GM19463 (cell line): ENCODE data around the gene L3HYPDH.
A peak's percentile ranks its signal among the peaks of the same experiment; 100 is the strongest.
"Not testable (repeated sequence)": the region's sequence is repeated elsewhere in the genome, so short reads cannot be mapped to it uniquely, and the experiment has no call there.

Experiments
- ATAC-seq: cut with Tn5 transposase; IDR thresholded peaks from one replicate; pipeline ENCODE4 v1.9.1; 2021; ENCODE audit warnings: mild to moderate bottlenecking, moderate library complexity; ENCODE audit not compliant: unreplicated experiment

Gene L3HYPDH

GRCh38 chr14:59480166-59480565 is 4.0 kb downstream of the L3HYPDH start:
- no peak for ATAC-seq

DNA sequence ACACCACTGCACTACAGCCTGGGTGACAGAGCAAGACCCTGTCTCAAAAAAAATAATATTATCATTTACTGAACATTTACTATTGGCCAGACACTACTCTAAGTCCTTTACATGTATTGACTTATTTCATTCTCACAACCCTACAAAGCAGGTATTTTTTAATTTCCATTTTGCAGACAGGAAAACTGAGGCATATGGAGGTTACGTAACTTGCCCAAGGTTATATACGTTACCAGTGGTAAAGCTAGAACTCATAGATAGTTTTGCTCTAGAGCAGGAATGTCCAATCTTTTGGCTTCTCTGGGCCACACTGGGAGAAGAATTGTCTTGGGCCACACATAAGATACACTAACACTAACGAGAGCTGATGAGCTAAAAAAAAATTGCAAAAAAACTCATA is 5.7 kb downstream of the L3HYPDH start:
- no peak for ATAC-seq

- no peak for ATAC-seq
These were observed 8.5 kb downstream of the L3HYPDH start for GRCh38 chr14:59475709-59476108.

DNA sequence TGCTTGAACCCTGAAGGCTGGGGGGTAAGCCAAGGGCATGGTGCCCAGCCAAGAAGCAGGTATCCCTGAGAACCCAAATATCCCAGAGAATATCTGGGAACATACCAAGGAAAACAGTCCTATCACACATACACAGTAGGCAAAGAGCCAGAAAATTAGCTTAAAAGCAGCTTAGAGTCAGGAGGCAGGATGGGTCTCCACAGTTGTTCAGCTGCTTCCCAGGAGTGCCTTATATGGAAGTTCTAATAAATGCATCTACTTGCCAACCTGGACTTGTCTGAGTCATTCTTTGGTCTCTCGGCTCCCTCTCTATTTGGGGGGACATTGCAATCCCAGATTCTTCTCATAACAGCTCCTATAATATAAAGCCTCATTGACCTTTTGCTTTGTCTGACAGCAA is 10.0 kb downstream of the L3HYPDH start:
- ATAC-seq: no peak

DNA sequence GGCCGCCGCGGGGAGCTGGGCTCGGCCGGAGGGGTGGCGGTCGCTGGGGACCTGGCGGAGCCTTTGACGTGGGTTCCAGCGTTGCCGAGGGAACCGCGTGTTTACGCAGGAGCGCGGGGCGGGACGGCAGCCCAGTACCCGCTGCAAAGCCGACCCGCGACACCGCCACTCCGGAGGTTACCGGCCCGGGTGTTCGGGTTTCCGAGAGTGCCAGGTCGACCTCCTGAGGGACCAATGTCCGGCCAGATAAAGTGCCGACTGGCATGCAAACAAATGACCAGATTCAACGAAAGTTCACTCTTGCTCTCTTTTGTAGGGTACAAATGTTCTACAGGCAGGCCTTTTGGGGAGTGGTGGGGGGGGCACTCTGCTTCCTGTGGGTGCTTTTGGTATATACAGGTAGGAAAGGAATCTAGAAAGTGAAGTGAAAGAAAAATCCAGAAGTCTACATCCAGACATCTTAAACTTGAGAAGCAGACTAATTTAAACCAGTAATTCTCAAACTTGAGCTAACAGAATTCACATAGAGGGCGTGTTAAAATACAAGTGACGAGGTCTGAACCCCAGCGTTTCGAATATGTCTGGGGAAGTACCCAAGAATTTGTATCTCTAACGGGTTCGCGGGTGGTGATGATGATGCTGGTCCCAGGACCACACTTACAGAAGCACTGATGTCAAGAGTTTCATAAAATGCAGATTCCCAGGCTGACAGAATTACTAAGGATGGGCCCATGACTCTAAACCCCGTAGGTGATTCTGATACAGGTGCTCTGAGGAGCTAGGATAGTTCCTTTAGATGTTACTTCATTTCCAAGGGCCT is 18.7 kb downstream of the L3HYPDH start, which contains the start of gene GPR135:
TSS of gene GPR135 (minus strand) at position 65 of the 820 bp plus-strand sequence. CDS start 154 bp downstream, outside the sequence.
- peak; percentile 37 for ATAC-seq

- peak; percentile 56 for ATAC-seq
These were observed 19.5 kb downstream of the L3HYPDH start for GRCh38 chr14:59464486-59465315.

- peak; percentile 31 for ATAC-seq
These were observed 20.3 kb downstream of the L3HYPDH start for GRCh38 chr14:59463787-59464485.

GRCh38 chr14:59461891-59462290 is 22.3 kb downstream of the L3HYPDH start:
- no peak for ATAC-seq

- ATAC-seq: no peak
These were observed 23.8 kb downstream of the L3HYPDH start for GRCh38 chr14:59460378-59460777.

- ATAC-seq: no peak
These were observed 25.7 kb downstream of the L3HYPDH start for GRCh38 chr14:59458486-59458885.

DNA sequence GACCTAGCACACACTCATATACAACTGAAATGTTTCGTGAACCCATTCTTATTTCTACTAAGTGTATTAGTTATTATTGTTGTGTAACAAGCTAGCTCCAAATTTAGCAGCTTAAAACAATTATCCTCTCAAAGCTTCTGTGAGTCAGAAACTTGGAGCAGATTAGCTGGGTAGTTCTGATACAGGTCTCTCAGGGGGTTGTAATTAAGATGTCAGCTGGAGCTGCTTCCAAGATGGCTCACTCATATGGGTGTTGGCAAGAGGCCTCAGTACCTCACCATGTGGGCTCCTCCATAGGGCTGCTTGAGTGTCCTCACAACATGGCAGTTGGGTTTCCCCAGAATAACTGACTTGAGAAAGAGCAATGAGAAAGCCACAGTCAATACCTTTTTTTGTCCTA is 28.8 kb downstream of the L3HYPDH start:
- ATAC-seq: no peak

GRCh38 chr14:59454139-59454538 is 30.1 kb downstream of the L3HYPDH start:
- no peak for ATAC-seq

DNA sequence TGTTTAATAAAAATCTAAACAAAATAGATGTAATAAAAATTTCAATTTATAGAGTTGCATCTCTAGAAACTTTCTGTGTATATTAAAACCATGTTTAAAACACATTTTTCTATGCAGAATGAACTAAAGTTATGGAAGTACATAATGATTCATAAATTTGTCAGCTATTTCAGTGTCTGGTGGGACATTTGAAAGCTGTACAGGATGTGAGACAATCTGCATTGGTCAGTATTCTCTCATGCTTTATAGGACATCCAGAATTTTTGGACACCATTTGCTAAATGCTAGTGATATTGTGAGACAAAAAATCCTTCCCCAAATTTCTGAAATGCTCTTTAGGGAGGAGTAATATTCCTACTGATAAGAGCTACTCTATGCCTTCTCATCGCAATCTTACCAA is 32.4 kb downstream of the L3HYPDH start:
- no peak for ATAC-seq

- no peak for ATAC-seq
These were observed 33.5 kb downstream of the L3HYPDH start for GRCh38 chr14:59450716-59451115.

GRCh38 chr14:59448673-59449072 is 35.5 kb downstream of the L3HYPDH start:
- not testable (repeated sequence) for ATAC-seq

- no peak for ATAC-seq
These were observed 44.8 kb downstream of the L3HYPDH start for GRCh38 chr14:59439256-59439965.

GRCh38 chr14:59438195-59438647 is 46.0 kb downstream of the L3HYPDH start:
- ATAC-seq: no peak

- no peak for ATAC-seq
These were observed 48.2 kb downstream of the L3HYPDH start for GRCh38 chr14:59435987-59436386.

DNA sequence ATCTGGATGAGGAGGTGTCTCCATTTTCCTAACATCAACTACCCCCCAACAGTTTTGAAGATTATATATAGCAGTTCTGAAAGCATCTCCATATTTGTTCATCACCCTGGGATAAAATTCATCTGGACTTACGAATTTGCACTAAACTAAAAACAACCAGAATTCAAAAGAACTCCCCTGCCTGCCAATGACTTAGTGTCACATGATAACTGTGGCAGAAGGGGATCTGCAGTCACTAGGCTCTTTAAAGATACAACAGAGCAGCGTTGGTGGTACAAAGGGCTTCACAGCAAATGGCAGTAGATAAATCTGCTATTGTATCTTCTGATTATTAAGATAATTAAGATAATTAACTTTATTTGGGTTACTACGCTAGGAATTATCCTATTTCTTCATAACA is 49.1 kb downstream of the L3HYPDH start:
- ATAC-seq: no peak

DNA sequence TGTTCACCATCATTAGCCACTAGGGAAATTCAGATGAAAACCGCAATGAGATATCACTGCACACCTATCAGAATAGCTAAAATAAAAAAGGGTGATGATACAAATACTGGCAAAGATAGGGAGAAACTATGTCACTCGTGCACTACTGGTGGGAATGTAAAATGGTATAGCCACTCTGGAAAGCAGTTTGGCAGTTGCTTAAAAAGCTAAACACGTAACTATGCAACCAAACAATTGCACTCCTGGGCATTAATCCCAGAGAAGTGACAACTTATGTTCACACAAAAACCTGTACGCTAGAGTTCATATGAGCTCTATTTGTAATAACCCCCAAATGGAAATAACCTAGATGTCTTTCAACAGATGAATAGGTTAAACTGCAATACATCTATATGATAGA is 54.4 kb downstream of the L3HYPDH start:
- no peak for ATAC-seq
